Upper lobe of right lung (tissue), 1 donor: Measurements from ENCODE around the gene TNFAIP8L1. TPM values are rescaled to one million over a fixed set of nuclear protein-coding genes. Genes with fewer than 3 reads are reported as not detected.

Experiments
- ATAC-seq: fragments of 200-7000 bp; cut with Tn5 transposase; one replicate; pipeline ENCODE4 v1.9.1; 2020; ENCODE audit warnings: mild to moderate bottlenecking, moderate library complexity
- DNase-seq: peaks from one replicate; pipeline ENCODE4 v3.0.0-alpha.2; 2020
- H3K27ac ChIP-seq: fragments of 200-600 bp; one replicate; pipeline ENCODE4 v1.8.0; 2022
- H3K27me3 ChIP-seq: fragments of 200-600 bp; one replicate; pipeline ENCODE4 v1.8.0; 2022; ENCODE audit warnings: mild to moderate bottlenecking
- H3K36me3 ChIP-seq: fragments of 200-600 bp; one replicate; pipeline ENCODE4 v1.8.0; 2022
- H3K4me1 ChIP-seq: fragments of 200-600 bp; one replicate; pipeline ENCODE4 v1.8.0; 2022
- H3K4me3 ChIP-seq: fragments of 200-600 bp; one replicate; pipeline ENCODE4 v1.8.0; 2022; ENCODE audit warnings: mild to moderate bottlenecking
- H3K9me3 ChIP-seq: fragments of 200-600 bp; one replicate; pipeline ENCODE4 v1.8.0; 2022
- intact Hi-C: fragments of 100-400 bp; cut with DNase I; formaldehyde crosslinking; loops from one replicate; pipeline ENCODE4 v1.11.0; 2022
- long read RNA-seq: library from polyadenylated mRNA; unstranded; transcript quantifications from one replicate; pipeline ENCODE4 v2.0.0, GENCODE V29; 2021
- total RNA-seq: library from RNA; stranded (reverse); fragmentation: NEBNext Ultra II Directional; extraction: Animal tissue kit (Norgen Biotek cat#: 25700); gene quantifications from one replicate; pipeline ENCODE4 v1.2.1, GENCODE V29; 2021
- TF ChIP-seq, protein P1 (sequence below): fragments of 200-600 bp; IDR thresholded peaks from one replicate; pipeline ENCODE4 v1.8.0; 2022; ENCODE audit warnings: antibody characterized with exemption
- donor health status: DM: no; HTN: yes; CAD: no; lungs with severe emphysema.

Gene TNFAIP8L1
- 11.9 TPM for total RNA-seq
- long read RNA-seq, transcript TNFAIP8L1-201 (2 exons, 3,814 nt) = major isoform, 27 of 44 reads
- long read RNA-seq, partial matches to known transcripts = 0 of 44 reads
- long read RNA-seq, other reads (novel, unspliced or antisense) = 15 of 44 reads

DNA sequence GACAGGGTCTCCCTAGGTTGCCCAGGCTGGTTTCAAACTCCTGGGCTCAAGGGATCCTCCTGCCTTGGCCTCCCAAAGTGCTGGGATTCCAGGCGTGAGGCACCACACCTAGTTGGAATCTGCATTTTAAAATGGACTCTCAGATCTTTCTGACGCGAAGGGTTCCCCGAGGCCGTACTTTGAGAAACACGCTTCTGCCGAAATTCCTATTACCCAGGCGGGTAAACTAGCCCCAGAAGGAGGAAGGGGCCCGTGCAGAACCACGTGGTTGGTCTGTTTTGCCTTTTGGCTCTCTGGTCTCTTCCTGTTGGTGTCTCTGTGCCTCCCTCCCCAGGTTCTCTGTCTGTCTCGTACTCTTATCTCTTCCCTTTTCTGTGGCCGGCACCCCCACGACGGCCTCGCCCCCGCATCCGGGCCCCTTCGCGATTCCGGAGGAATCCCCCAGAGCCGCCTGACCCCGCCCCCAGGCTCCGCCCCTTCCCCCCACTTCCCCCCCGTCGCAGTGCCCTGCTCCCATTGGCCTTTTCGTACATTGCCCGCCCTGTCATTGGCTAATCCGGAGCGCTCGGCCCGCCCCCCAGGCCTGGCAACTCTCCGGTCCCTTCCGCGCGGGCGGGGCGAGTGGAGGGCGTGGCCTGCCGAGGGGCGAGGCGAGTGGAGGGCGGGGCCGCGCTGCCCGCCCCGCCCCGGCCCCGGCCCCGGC is at the start of gene TNFAIP8L1:
Gene TNFAIP8L1 (plus strand): TSS at position 689 of the 703 bp plus-strand sequence. CDS start 12,354 bp downstream, outside the sequence.
- peak within 1 kb of the TSS; percentile 78 for H3K27ac ChIP-seq
- H3K4me3 ChIP-seq = peak within 1 kb of the TSS; percentile 71
- ATAC-seq (peak; percentile 97), DNase-seq (peak; percentile 98)
- no peaks in the 10 kb centered on the region for H3K27me3 ChIP-seq
- H3K9me3 ChIP-seq = no peaks in the 10 kb centered on the region
- intact Hi-C loops = loop anchor here (10.0 kb wide), 1 partner anchor 64 kb away; no protein-coding TSS in a partner anchor
- TF ChIP-seq, protein P1, sequence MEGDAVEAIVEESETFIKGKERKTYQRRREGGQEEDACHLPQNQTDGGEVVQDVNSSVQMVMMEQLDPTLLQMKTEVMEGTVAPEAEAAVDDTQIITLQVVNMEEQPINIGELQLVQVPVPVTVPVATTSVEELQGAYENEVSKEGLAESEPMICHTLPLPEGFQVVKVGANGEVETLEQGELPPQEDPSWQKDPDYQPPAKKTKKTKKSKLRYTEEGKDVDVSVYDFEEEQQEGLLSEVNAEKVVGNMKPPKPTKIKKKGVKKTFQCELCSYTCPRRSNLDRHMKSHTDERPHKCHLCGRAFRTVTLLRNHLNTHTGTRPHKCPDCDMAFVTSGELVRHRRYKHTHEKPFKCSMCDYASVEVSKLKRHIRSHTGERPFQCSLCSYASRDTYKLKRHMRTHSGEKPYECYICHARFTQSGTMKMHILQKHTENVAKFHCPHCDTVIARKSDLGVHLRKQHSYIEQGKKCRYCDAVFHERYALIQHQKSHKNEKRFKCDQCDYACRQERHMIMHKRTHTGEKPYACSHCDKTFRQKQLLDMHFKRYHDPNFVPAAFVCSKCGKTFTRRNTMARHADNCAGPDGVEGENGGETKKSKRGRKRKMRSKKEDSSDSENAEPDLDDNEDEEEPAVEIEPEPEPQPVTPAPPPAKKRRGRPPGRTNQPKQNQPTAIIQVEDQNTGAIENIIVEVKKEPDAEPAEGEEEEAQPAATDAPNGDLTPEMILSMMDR = no peak
- H3K4me1 ChIP-seq = peaks cover 20% of the 10 kb centered on the region
- no peaks in the 10 kb centered on the region for H3K36me3 ChIP-seq

DNA sequence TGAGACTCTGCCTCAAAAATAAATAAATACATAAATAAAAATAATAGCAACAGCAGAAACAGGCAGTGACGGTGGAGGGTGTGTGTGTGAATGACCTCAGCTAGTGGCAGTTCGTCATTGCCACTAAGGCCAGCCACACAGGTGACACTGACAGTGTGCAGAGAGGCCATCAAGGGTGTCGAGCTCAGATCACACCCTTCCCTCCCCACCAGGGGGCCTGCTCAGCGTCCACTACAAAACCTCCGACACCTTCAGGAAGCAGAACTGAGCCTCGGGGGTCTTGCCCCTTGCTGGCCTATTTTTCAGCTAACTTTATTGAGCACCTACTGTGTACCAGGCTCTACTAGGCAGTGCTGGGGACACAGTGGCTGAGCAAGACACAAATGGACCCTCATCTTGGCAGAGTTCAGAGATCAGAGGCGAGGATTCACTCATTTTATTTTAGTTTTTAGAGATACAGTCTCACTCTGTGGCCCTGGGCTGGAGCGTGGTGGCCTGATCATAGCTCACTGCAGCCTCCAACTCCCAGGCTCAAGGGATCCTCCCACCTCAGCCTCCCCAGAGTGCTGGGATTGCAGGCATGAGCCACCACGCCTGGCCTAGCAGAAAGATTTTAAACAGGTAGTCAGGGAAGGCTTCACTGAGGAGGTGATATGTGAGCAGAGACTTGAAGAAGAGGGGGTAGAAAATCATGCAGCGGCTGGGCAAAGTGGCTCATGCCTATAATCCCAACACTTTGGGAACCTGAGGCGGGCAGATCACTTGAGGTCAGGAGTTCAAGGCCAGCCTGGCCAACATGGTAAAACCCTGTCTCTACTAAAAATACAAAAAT is 49.5 kb upstream of the TNFAIP8L1 start:
- no peaks in the 10 kb centered on the region for H3K36me3 ChIP-seq
- no peaks in the 10 kb centered on the region for H3K9me3 ChIP-seq
- peaks cover 2% of the 10 kb centered on the region for H3K4me1 ChIP-seq
- H3K27me3 ChIP-seq = peaks cover 37% of the 10 kb centered on the region
- no peak for DNase-seq
- H3K27ac ChIP-seq = no peak overlapping the region
- TF ChIP-seq, protein P1 = peak; percentile 21
- ATAC-seq = peak; percentile 29
- no peak overlapping the region for H3K4me3 ChIP-seq
- intact Hi-C loops = no loop called here

DNA sequence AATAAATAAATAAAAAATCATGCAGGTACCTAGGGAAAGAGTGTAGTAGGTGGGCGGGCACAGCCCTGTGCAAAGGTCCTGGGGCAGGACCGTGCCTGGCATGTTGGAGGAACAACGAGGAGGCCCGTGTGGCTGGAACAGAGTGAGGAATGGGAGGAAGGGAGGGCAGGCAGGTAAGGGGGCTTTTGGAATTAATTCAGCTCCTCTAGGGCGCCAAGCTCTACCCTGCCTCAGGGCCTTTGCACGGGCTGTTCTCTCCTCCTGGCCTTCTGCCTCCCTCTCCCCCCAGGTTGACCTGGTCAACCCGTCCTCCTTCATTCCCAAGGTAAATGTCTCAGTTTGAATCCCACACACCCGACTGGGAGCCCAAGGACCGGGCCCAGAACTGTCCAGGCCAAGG is 48.8 kb upstream of the TNFAIP8L1 start:
- TF ChIP-seq, protein P1 = no peak
- ATAC-seq (no peak), DNase-seq (no peak)
- Histone ChIP-seq H3K27ac (no peak overlapping the region), H3K27me3 (peaks cover 29% of the 10 kb centered on the region), H3K9me3 (no peaks in the 10 kb centered on the region), H3K4me1 (no peaks in the 10 kb centered on the region), H3K36me3 (no peaks in the 10 kb centered on the region), H3K4me3 (no peak overlapping the region)
- intact Hi-C loops = no loop called here

DNA sequence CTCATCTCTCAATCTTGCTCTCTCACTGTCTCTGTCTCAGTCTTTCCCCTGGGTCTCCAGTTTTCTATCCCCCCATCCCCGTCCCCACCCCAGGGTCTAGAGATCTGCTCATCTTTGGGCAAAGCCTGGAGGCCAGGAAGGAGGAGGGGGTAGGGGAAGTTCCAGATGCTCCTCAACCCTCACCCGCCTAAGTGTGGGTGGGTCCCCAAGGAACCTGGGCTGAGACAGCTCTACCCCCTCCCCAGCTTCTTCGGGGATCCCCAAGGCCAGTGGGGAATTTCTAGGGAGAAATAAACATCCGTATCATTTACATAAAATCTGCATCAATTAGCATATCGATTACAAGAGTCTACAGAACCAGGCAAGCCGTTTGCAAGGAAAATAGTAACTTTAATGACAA is 48.0 kb upstream of the TNFAIP8L1 start:
- DNase-seq (no peak), ATAC-seq (no peak)
- Histone ChIP-seq H3K4me1 (no peaks in the 10 kb centered on the region), H3K27me3 (peaks cover 24% of the 10 kb centered on the region), H3K9me3 (no peaks in the 10 kb centered on the region), H3K27ac (no peak overlapping the region), H3K4me3 (no peak overlapping the region), H3K36me3 (no peaks in the 10 kb centered on the region)
- TF ChIP-seq, protein P1 = no peak
- intact Hi-C loops = no loop called here

DNA sequence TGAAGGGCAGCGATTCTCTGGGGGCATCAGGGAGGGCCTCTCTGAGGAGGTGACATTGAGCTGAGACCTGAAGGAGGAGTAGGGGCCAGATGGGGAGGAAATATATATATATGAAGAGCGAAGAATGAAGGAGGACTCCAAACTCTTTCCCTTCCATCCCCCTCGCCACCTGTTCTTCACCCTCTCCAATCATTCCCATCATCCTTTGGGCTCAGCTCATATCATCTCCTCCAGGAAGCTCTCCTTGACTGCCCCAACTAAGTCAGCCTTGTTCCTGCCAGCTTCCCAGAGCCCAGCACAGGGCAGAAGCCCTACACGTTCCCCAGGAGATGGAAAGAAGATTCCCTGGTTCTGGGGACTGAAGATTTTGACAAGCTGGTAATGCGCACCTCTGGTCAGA is 46.9 kb upstream of the TNFAIP8L1 start:
- intact Hi-C loops = no loop called here
- H3K27ac ChIP-seq = no peak overlapping the region
- no peak for DNase-seq
- TF ChIP-seq, protein P1 = no peak
- no peak for ATAC-seq
- peaks cover 30% of the 10 kb centered on the region for H3K27me3 ChIP-seq
- H3K4me1 ChIP-seq = no peaks in the 10 kb centered on the region
- H3K36me3 ChIP-seq = no peaks in the 10 kb centered on the region
- no peak overlapping the region for H3K4me3 ChIP-seq
- H3K9me3 ChIP-seq = no peaks in the 10 kb centered on the region
